Fibroblast of lung (primary cell): Measurements from ENCODE around the gene ABCC6. TPM values are rescaled to one million over a fixed set of nuclear protein-coding genes. Genes with fewer than 3 reads are reported as not detected.

Experiments used
- DNase-seq, 2 donors: peaks; one replicate each; pipeline versions ENCODE4 v3.0.0 to v3.0.0-alpha.2; 2010; ENCODE audit warnings: low read depth in 2 of 2
- H2AFZ ChIP-seq: 2 replicates; pipeline ENCODE4 v1.5.1; 2012; ENCODE audit warnings: low read length, control low read depth, inconsistent platforms
- H3K27ac ChIP-seq: 2 replicates; pipeline ENCODE4 v1.5.1; 2011; ENCODE audit warnings: low read length, control low read depth; ENCODE audit not compliant: insufficient read depth
- H3K27me3 ChIP-seq: 2 replicates; pipeline ENCODE4 v1.5.1; 2011; ENCODE audit warnings: mild to moderate bottlenecking, low read length; ENCODE audit not compliant: control insufficient read depth, insufficient read depth
- H3K36me3 ChIP-seq: 2 replicates; pipeline ENCODE4 v1.5.1; 2011; ENCODE audit warnings: low read length; ENCODE audit not compliant: control insufficient read depth, insufficient read depth
- H3K4me1 ChIP-seq: 2 replicates; pipeline ENCODE4 v1.5.1; 2011; ENCODE audit warnings: low read length; ENCODE audit not compliant: control insufficient read depth, insufficient read depth; ENCODE audit errors: extremely low read depth
- H3K4me2 ChIP-seq: 2 replicates; pipeline ENCODE4 v1.5.1; 2011; ENCODE audit warnings: low read length, control low read depth; ENCODE audit not compliant: insufficient read depth; ENCODE audit errors: extremely low read depth
- H3K4me3 ChIP-seq, 4 experiments: fragments of 200-600 bp in 1 of 4; sonication (generic) in 1 of 4; replicated peaks in 1 of 4; 2 replicates each; pipeline ENCODE4 v1.5.1; 2011 to 2016; ENCODE audit warnings: low read length in 4 of 4, low read depth in 3 of 4, mild to moderate bottlenecking in 3 of 4, control low read depth in 2 of 4, inconsistent platforms in 1 of 4, mixed read lengths in 1 of 4; ENCODE audit not compliant: insufficient read depth in 1 of 4; ENCODE audit errors: control extremely low read depth in 1 of 4
- H3K79me2 ChIP-seq: 2 replicates; pipeline ENCODE4 v1.5.1; 2012; ENCODE audit warnings: mild to moderate bottlenecking, low read length, inconsistent platforms; ENCODE audit not compliant: control insufficient read depth, insufficient read depth
- H3K9ac ChIP-seq: 2 replicates; pipeline ENCODE4 v1.5.1; 2011; ENCODE audit warnings: mild to moderate bottlenecking, low read length, control low read depth; ENCODE audit not compliant: insufficient read depth
- H3K9me3 ChIP-seq: 2 replicates; pipeline ENCODE4 v1.5.1; 2012; ENCODE audit warnings: low read depth, low read length; ENCODE audit not compliant: control insufficient read depth, insufficient read depth
- H4K20me1 ChIP-seq: 2 replicates; pipeline ENCODE4 v1.5.1; 2011; ENCODE audit warnings: low read length; ENCODE audit not compliant: control insufficient read depth, insufficient read depth; ENCODE audit errors: extremely low read depth
- CTCF ChIP-seq, 2 donors: IDR thresholded peaks in 1 of 2; conservative IDR thresholded peaks in 1 of 2; 1 replicate in 1 of 2; 2 replicates in 1 of 2; pipeline ENCODE4 v1.5.1; 2011 to 2012; ENCODE audit warnings: low read length in 2 of 2, control low read depth in 1 of 2, inconsistent platforms in 1 of 2, low read depth in 1 of 2, mild to moderate bottlenecking in 1 of 2
- EZH2 ChIP-seq: IDR thresholded peaks from 2 replicates; pipeline ENCODE4 v1.5.1; 2012; ENCODE audit warnings: low read length, control low read depth, mild to moderate bottlenecking; ENCODE audit errors: missing control alignments
- polyA plus RNA-seq, 2 donors: library from polyadenylated mRNA; depleted of rRNA in 1 of 2; stranded (reverse) in 1 of 2; unstranded in 1 of 2; fragments of >200 nt; gene quantifications; 2 replicates each; pipeline ENCODE4 v1.2.1, GENCODE V29; 2011 to 2012; ENCODE audit warnings: missing spikeins in 1 of 2
- total RNA-seq: library from RNA; depleted of rRNA; stranded (reverse); fragments of >200 nt; gene quantifications from 2 replicates; pipeline ENCODE4 v1.2.1, GENCODE V29; 2014

The ABCC6 gene
- total and polyA plus RNA-seq, 2 donors (not counting 1 experiment from before 2014, with no cell fraction given): 0.87 to 6.3 TPM

- no peaks in the 10 kb centered on the region for H3K79me2 ChIP-seq
- DNase-seq: peak; percentile 27 to 35
- no peaks in the 10 kb centered on the region for H3K9me3 ChIP-seq
- TF ChIP-seq CTCF (conservative IDR thresholded peaks at IDR 0.05 in 1 of 2, IDR thresholded peaks at IDR 0.05 in 1 of 2; ENCODE audit: low read depth in 1 of 2, low read length in 2 of 2): no peak
- no peak for TF ChIP-seq EZH2
- H3K4me3 ChIP-seq: no peak overlapping the region
- H4K20me1 ChIP-seq: no peaks in the 10 kb centered on the region
- H2AFZ ChIP-seq: no peak overlapping the region
- peaks cover 7% of the 10 kb centered on the region for H3K4me1 ChIP-seq
- H3K36me3 ChIP-seq: peaks cover 5% of the 10 kb centered on the region
- no peaks in the 10 kb centered on the region for H3K27me3 ChIP-seq
- H3K27ac ChIP-seq: no peak overlapping the region
- no peak overlapping the region for H3K4me2 ChIP-seq
- no peak overlapping the region for H3K9ac ChIP-seq
Measured at GRCh38 chr16:16151315-16151714, 72.0 kb downstream of the ABCC6 start.

GRCh38 chr16:16150878-16151152, 72.5 kb downstream of the ABCC6 start:
- no peak for TF ChIP-seq CTCF (conservative IDR thresholded peaks at IDR 0.05 in 1 of 2, IDR thresholded peaks at IDR 0.05 in 1 of 2; ENCODE audit: low read depth in 1 of 2, low read length in 2 of 2)
- no peak for TF ChIP-seq EZH2
- no peak overlapping the region for H3K4me3 ChIP-seq
- no peaks in the 10 kb centered on the region for H3K79me2 ChIP-seq
- H3K27ac ChIP-seq: no peak overlapping the region
- H3K4me2 ChIP-seq: no peak overlapping the region
- peaks cover 9% of the 10 kb centered on the region for H3K36me3 ChIP-seq
- H2AFZ ChIP-seq: no peak overlapping the region
- no peaks in the 10 kb centered on the region for H3K9me3 ChIP-seq
- no peak overlapping the region for H3K9ac ChIP-seq
- no peak for DNase-seq
- peaks cover 7% of the 10 kb centered on the region for H3K4me1 ChIP-seq
- no peaks in the 10 kb centered on the region for H3K27me3 ChIP-seq
- H4K20me1 ChIP-seq: no peaks in the 10 kb centered on the region

- no peak overlapping the region for H3K9ac ChIP-seq
- no peaks in the 10 kb centered on the region for H3K79me2 ChIP-seq
- H3K4me2 ChIP-seq: peak overlapping the region; percentile 26
- no peaks in the 10 kb centered on the region for H3K9me3 ChIP-seq
- H3K27me3 ChIP-seq: no peaks in the 10 kb centered on the region
- H4K20me1 ChIP-seq: no peaks in the 10 kb centered on the region
- peaks cover 9% of the 10 kb centered on the region for H3K36me3 ChIP-seq
- no peak overlapping the region for H3K4me3 ChIP-seq
- peak; percentile 63 to 95 for DNase-seq
- H3K27ac ChIP-seq: no peak overlapping the region
- H3K4me1 ChIP-seq: peaks cover 7% of the 10 kb centered on the region
- no peak overlapping the region for H2AFZ ChIP-seq
- TF ChIP-seq EZH2: no peak
- TF ChIP-seq CTCF (conservative IDR thresholded peaks at IDR 0.05 in 1 of 2, IDR thresholded peaks at IDR 0.05 in 1 of 2; ENCODE audit: low read depth in 1 of 2, low read length in 2 of 2): no peak
Measured at GRCh38 chr16:16150117-16150877, 73.0 kb downstream of the ABCC6 start.
